ENCODE results near the gene ZEB2. TPM values are rescaled to one million over a fixed set of nuclear protein-coding genes. Genes with fewer than 3 reads are reported as not detected.

The ZEB2 gene
- total RNA-seq, 1 experiment from 2014 or later = 1.1 TPM

DNA sequence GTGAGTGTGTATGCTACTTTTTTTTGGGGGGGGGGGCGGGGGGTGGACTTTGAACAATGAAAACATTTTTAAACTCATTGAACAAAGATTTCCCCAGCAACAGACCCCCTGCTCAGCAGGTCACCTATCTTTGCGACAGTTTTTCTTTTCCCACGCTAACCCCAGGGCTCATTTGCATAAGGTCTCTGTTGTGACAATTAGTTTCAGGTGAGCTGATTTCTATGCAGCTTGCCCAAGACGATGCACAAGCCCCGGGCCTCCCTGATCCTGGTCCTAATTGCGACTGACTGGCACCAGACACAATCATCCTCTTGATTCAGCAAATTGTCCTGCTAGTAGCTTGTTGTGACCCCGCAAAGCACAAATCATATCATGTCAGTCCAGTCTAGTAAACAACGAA is 40.3 kb downstream of the ZEB2 start:
- no peak overlapping the region for H3K4me3 ChIP-seq (ENCODE audit: low read depth in 2 of 2, low read length in 2 of 2)

DNA sequence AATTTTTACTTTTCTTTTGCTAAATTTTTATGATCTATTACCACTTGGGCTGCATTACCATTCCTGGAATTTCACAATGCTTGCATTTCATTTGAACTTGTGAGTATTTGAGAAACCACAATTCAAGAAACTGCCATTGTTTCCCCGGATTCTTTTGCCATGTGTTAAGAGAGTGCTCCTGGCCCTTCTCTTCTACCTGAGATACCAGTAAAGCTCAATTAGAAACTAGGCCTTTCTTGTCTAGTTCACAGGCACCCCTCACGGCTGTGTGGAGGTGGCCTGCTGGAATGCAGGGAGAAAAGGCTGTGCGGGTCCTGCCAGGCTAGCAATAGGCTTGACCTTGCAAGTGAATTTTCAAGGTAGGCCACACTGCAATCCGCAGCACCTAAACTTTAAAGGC is 40.8 kb downstream of the ZEB2 start:
- intact Hi-C loops (cut with micrococcal nuclease; ENCODE audit: unreplicated experiment) (no loop called here), in situ Hi-C loops (cut with HindIII; ENCODE audit: low pct_unique_long_range_greater_than_20kb, low sequenced_read_pairs) (no loop called here)
- DNase-seq (ENCODE audit: low read depth, low spot score) = no peak
- Histone ChIP-seq H3K4me1 (ENCODE audit: control insufficient read depth, insufficient read depth, low read length) (no peaks in the 10 kb centered on the region), H3K9me3 (ENCODE audit: control insufficient read depth, insufficient read depth, low read depth, low read length) (no peaks in the 10 kb centered on the region), H3K27me3 (ENCODE audit: control insufficient read depth, insufficient read depth, low read length) (no peaks in the 10 kb centered on the region), H3K4me3 (ENCODE audit: low read depth in 2 of 2, low read length in 2 of 2) (no peak overlapping the region), H3K36me3 (ENCODE audit: control insufficient read depth, insufficient read depth, low read length) (no peaks in the 10 kb centered on the region), H3K27ac (ENCODE audit: low read length) (no peak overlapping the region)
- ChIA-PET CTCF (no interaction called here), POLR2A (no interaction called here)
- TF ChIP-seq POLR2AphosphoS5 (IDR thresholded peaks at IDR 0.05; ENCODE audit: low read depth, low read length) = no peak
- TF ChIP-seq TCF7L2 (IDR thresholded peaks at IDR 0.05; ENCODE audit: low read depth, low read length) = no peak
- TF ChIP-seq SIN3A (IDR thresholded peaks at IDR 0.05; ENCODE audit: borderline replicate concordance, insufficient read depth, low read depth, low read length) = no peak
- TF ChIP-seq, protein P1, sequence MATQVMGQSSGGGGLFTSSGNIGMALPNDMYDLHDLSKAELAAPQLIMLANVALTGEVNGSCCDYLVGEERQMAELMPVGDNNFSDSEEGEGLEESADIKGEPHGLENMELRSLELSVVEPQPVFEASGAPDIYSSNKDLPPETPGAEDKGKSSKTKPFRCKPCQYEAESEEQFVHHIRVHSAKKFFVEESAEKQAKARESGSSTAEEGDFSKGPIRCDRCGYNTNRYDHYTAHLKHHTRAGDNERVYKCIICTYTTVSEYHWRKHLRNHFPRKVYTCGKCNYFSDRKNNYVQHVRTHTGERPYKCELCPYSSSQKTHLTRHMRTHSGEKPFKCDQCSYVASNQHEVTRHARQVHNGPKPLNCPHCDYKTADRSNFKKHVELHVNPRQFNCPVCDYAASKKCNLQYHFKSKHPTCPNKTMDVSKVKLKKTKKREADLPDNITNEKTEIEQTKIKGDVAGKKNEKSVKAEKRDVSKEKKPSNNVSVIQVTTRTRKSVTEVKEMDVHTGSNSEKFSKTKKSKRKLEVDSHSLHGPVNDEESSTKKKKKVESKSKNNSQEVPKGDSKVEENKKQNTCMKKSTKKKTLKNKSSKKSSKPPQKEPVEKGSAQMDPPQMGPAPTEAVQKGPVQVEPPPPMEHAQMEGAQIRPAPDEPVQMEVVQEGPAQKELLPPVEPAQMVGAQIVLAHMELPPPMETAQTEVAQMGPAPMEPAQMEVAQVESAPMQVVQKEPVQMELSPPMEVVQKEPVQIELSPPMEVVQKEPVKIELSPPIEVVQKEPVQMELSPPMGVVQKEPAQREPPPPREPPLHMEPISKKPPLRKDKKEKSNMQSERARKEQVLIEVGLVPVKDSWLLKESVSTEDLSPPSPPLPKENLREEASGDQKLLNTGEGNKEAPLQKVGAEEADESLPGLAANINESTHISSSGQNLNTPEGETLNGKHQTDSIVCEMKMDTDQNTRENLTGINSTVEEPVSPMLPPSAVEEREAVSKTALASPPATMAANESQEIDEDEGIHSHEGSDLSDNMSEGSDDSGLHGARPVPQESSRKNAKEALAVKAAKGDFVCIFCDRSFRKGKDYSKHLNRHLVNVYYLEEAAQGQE (IDR thresholded peaks at IDR 0.05; ENCODE audit: insufficient read depth in 1 of 2, low read depth in 2 of 2, low read length in 1 of 2) = no peak
- TF ChIP-seq, protein P2, sequence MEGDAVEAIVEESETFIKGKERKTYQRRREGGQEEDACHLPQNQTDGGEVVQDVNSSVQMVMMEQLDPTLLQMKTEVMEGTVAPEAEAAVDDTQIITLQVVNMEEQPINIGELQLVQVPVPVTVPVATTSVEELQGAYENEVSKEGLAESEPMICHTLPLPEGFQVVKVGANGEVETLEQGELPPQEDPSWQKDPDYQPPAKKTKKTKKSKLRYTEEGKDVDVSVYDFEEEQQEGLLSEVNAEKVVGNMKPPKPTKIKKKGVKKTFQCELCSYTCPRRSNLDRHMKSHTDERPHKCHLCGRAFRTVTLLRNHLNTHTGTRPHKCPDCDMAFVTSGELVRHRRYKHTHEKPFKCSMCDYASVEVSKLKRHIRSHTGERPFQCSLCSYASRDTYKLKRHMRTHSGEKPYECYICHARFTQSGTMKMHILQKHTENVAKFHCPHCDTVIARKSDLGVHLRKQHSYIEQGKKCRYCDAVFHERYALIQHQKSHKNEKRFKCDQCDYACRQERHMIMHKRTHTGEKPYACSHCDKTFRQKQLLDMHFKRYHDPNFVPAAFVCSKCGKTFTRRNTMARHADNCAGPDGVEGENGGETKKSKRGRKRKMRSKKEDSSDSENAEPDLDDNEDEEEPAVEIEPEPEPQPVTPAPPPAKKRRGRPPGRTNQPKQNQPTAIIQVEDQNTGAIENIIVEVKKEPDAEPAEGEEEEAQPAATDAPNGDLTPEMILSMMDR (IDR thresholded peaks at IDR 0.05) = no peak
- no peak for ATAC-seq
- no TSS peak for BruUV-seq (replicated peaks)

More for the DNA sequence above, 40.3 kb downstream of the ZEB2 start:
- CTCF ChIA-PET = no interaction called here
- intact Hi-C loops (cut with micrococcal nuclease; ENCODE audit: unreplicated experiment) = loop anchor here (5.0 kb wide), 1 partner anchor 1317 kb away; no protein-coding TSS in a partner anchor
- no peaks in the 10 kb centered on the region for H3K9me3 ChIP-seq (ENCODE audit: control insufficient read depth, insufficient read depth, low read depth, low read length)
- H3K4me1 ChIP-seq (ENCODE audit: control insufficient read depth, insufficient read depth, low read length) = no peaks in the 10 kb centered on the region
- TF ChIP-seq, protein P2 (IDR thresholded peaks at IDR 0.05) = no peak
- TF ChIP-seq SIN3A (IDR thresholded peaks at IDR 0.05; ENCODE audit: borderline replicate concordance, insufficient read depth, low read depth, low read length) = no peak
- TF ChIP-seq, protein P1 (IDR thresholded peaks at IDR 0.05; ENCODE audit: insufficient read depth in 1 of 2, low read depth in 2 of 2, low read length in 1 of 2) = no peak
- no peak for TF ChIP-seq TCF7L2 (IDR thresholded peaks at IDR 0.05; ENCODE audit: low read depth, low read length)
- TF ChIP-seq POLR2AphosphoS5 (IDR thresholded peaks at IDR 0.05; ENCODE audit: low read depth, low read length) = no peak
- DNase-seq (ENCODE audit: low read depth, low spot score) = no peak
- ATAC-seq = no peak
- no peaks in the 10 kb centered on the region for H3K27me3 ChIP-seq (ENCODE audit: control insufficient read depth, insufficient read depth, low read length)
- in situ Hi-C loops (cut with HindIII; ENCODE audit: low pct_unique_long_range_greater_than_20kb, low sequenced_read_pairs) = no loop called here
- BruUV-seq (replicated peaks) = no TSS peak
- POLR2A ChIA-PET = no interaction called here
- no peak overlapping the region for H3K27ac ChIP-seq (ENCODE audit: low read length)
- H3K36me3 ChIP-seq (ENCODE audit: control insufficient read depth, insufficient read depth, low read length) = no peaks in the 10 kb centered on the region

Data from Panc1 (cell line).